GM21737 (cell line): ENCODE data around the gene CALD1.

Source experiments
- ATAC-seq: cut with Tn5 transposase; IDR thresholded peaks from one replicate; pipeline ENCODE4 v1.9.1; 2021; ENCODE audit warnings: mild to moderate bottlenecking, moderate library complexity; ENCODE audit not compliant: unreplicated experiment

CALD1 gene, protein sequence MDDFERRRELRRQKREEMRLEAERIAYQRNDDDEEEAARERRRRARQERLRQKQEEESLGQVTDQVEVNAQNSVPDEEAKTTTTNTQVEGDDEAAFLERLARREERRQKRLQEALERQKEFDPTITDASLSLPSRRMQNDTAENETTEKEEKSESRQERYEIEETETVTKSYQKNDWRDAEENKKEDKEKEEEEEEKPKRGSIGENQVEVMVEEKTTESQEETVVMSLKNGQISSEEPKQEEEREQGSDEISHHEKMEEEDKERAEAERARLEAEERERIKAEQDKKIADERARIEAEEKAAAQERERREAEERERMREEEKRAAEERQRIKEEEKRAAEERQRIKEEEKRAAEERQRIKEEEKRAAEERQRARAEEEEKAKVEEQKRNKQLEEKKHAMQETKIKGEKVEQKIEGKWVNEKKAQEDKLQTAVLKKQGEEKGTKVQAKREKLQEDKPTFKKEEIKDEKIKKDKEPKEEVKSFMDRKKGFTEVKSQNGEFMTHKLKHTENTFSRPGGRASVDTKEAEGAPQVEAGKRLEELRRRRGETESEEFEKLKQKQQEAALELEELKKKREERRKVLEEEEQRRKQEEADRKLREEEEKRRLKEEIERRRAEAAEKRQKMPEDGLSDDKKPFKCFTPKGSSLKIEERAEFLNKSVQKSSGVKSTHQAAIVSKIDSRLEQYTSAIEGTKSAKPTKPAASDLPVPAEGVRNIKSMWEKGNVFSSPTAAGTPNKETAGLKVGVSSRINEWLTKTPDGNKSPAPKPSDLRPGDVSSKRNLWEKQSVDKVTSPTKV

DNA sequence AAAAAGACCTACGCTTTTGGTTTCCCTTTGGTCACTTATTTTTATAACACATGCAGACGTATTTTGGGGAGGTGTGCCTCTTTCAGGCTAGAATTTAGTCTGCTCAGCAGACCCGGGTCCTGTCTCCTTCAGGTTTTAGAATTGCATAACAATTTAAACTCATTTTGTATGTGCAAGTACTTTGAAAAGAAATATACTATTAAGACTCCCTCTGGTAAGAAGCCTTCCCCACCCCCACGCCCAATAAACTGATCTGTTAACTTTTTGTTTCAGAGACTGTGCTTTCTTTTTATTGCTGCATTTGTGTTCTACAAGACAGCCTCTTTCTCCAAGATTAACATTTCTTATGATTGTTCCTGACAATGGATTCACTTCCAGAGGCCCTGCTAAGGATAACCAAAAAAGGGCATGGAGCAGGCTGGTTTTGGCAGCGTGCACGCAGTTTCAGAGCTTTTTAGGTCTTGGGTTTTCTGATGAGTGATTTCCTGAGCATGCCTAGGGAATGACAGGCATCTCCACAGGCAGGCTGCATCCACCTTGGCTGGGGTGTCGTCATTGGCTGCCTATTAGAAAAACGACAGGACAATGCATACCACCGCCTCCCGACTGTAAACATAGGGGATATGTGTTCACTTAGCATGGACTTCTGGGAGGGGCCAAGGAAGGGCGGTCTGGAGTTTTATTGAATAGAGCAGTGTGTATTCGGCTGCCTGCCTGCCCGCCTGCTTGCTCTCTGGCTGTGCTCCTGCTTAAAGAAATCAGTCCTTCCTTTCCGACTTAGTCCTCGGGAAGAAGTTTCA, at the start of gene CALD1:
TSS of gene CALD1 (plus strand) at position 694 of the 800 bp plus-strand sequence. CDS start 88,100 bp downstream, outside the sequence.
- no peak for ATAC-seq

DNA sequence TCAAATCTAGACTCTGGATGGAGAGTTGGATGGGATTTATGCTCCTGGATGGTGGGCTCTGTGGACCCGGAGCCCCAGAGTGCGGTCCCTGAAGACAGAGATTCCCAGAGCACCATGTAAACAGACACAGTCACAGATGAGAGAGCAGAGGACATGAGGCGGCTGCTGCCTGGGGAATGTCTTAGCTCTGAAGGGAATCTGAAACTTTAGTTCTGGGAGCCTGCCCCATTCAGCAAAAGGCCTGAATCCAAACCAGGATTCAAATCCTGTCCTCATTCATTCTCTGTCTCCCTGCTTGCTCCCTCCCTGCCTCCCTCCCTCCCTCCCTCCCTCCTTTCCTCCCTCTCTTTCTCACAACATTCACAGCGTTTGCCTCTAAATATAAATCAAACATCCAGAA, 49.5 kb upstream of the CALD1 start:
- ATAC-seq: no peak

DNA sequence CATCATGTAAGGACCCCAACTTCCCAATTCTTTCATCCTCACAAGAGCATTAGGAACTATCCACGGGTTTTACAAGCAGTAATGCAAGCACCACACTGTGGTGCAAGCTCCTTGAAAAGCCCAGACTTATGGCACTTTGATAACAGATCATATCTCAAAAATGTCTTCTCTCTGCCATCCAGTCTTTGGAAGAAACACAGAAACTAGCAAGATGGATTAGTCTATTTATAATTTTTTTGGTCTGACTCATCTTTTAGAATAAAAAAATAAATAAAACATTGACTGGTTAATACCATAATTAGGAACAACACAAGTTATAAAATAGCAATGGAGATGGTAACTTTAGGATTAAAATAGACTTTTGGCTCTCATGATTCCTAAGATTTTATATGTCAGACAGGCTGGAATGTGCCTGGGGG, 49.0 kb upstream of the CALD1 start:
- no peak for ATAC-seq

DNA sequence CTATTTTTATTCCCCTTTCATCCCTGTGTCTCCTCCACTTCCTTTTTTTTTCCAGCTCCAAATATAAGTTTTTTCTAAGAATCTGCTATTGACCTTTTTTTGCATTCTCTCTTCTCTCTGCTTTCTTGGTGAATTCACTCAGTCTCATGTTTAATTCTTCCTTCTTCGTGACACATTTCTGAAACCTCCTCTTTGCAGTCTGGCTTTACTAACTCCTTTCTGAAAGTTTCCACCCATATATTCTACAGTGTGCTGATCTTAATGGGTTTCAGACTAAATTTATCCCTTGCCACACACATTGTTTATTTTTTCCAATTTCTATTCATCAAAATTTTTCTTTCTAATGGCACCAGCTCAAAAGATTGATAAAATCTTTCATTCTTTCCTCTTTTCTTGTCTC, 47.8 kb upstream of the CALD1 start:
- no peak for ATAC-seq

DNA sequence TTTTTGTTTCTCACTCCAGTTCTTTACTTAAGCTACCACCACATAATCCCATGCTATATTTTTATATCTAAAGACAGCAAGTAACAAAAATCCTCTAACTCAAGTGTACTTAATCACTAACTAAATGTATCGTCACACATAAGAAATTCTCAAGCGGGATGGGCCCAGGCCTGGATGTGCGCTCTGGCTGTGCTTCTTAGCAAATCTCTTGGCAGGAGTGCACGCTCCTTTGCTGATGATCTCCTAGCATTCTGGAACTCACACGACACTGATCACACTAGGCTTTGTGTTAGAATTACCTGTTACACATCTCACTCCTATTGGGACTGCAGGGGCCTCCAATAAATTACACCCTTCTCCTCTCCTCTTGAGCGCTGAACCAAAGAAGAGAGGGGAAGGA, 46.7 kb upstream of the CALD1 start:
- ATAC-seq: no peak

DNA sequence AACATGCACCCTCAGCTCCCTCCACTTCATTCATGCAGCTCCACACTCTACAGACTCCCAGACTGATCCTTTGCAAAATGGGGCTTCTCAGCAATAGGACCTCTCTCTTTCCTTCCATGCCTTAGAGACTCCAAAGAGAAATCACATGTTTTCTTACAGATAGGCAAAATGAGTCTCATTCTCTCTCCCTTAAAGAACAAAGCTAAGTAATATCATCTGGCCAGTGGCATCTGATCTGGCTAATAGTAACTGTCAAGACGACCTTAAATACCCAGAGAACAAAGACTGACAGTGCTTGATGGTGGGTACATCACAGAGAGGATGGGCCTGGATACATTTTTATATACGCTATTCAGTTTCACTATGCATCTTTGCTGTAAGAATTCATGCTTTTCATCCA, 43.1 kb upstream of the CALD1 start:
- ATAC-seq: no peak

DNA sequence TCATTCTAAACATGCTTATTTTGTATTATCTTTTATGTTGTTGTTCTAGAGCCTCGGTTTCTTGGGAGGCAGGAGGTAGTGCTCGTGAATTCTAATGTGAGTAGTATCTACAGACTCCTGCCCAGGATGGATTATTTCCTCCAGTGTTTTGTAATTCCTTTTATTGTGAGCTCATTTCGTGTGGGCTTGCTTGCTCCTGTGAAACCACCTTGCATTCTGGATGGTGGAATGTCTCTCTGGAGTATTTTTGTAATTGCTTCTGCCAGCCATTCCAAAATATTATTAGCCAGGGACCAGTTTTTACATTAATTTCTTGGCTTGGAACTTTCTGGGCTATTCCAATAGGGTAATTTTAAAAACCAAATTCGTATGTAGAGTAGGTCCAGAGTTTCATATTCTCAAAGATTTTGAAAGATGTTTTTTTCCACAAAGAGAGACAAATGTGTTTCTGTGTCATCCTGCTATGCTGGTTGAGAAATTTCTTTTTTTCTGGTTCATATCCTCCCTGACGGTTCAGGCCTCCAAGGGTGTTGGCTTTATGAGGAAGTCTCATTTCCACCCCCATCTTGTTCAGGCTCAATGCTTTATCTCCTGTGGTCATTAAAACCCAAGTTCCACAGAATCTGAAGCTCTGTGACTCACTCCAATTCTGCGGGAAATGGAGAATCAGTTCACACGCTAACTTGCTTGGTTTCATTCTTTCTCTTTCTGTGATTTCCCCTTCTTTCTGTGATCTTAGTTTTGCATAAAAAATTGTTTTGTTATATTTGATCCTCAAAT, 41.7 kb upstream of the CALD1 start:
- ATAC-seq: no peak

DNA sequence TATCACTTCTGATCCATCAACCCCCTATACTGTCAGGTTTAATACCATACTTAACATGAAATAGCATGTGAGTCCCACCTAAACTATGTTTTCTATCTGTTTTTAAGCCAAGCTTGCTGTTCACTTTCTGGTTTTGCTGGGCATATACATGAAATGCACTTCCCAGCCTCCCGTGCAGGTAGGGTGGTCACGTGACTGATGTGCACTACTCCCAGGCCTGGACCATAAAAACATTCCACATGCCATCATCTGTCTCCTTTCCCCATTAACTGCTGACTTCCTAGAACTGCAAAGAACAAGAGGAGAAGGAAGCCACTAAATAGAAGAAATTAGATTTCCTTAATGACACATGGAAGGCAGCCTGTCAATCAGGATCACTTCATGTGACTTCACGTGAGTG, 40.1 kb upstream of the CALD1 start:
- no peak for ATAC-seq

DNA sequence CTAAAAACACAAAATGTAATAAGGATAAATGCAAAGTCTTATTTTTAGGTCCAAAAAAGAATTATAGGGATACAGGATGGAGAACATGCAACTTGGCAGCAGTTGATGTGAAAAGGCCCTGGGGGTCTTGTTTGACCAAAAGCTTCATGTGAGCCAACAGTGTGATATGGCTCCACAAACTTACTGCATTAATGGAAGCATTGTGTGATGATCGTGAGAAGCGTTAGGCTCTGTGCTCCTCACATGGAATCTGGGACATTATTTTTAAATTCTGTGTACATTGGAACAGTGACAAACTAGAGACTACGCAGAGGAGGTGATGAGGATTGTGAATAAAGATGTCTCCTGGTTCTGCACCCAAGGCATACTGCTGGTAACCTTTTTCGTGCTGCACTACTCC, 39.1 kb upstream of the CALD1 start:
- ATAC-seq: no peak

DNA sequence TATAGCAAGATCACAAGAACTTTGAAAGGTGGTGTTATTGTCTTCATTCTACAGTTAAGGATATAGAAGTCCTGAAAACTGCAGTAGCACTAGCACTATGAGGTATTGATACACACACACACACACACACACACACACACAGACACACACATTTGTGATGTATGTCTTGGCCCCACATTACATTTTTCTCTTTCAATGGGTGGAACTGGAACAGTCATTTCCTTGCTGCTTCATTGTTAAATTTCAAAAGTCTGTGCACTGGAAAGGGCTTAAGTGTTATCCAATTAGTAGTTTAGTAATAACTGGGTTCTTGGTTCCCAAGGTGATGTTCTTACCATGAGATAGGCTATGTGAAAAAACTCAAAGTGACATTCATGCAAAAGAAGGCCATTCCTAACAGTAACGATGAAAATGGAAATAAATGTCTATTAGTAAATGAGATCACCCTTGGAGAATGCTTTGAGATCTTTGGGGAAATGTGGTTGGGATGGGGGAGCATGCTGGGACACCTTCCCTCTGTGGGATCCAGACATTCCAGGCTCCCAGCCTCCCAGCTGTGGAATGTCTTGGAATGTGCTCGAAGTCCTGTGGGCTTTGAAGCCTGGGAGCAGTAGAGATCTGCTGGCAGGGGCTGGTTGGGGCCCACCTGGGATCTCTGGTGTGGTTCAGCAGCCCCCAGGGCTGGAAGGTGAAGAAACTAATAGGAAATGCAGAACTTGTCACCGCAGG, 37.4 kb upstream of the CALD1 start:
- no peak for ATAC-seq

DNA sequence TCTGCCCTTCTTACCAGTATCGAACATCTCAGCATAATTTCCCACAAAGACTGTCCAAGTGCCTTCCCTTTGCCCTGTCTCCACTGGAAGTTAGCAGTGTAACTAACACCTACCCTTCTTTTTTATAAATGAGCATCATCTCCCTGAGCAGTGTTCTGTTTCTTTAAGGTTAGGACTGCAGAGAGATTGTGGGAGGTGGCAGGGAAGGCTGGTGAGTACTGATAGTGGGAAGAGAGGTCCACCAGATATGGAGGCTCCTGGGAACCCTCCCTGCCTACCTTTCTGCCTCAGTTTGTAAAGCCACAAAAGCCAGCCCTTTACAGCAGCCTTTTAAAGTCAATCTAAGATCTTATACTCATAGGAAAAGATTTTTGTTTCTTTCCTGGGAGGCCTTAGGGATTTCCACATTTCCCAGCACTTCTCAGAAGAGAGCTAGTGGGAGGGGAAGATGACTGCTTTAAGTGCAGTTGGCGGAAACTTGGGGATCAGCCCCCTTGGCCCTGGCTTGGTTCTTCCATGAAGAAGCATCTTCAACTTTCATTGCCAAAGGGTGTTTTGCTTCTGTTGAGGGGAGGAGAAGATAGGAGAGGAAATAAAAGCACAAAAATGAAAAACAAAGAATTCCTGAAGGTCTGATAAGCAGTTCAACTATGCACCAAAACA, 36.6 kb upstream of the CALD1 start:
- ATAC-seq: no peak

DNA sequence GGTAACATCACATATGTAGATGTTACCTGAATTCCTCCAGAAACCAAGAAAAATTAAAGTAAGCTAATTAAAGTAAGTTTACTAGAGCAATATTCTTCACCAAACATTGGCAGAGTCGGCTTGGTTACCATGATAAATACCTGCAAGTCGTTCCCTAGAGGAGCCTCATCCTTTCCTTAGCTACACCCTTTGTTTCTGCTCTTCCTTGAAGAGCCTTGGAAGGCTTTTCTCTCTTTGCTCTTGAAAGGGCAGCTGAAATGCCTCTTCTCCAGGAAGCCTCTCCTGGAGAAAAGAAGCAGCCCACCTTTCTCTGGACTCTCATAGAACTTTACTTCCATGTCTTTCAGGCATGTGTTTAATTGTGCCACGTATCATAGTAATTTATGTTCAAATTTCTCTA, 34.9 kb upstream of the CALD1 start:
- no peak for ATAC-seq

DNA sequence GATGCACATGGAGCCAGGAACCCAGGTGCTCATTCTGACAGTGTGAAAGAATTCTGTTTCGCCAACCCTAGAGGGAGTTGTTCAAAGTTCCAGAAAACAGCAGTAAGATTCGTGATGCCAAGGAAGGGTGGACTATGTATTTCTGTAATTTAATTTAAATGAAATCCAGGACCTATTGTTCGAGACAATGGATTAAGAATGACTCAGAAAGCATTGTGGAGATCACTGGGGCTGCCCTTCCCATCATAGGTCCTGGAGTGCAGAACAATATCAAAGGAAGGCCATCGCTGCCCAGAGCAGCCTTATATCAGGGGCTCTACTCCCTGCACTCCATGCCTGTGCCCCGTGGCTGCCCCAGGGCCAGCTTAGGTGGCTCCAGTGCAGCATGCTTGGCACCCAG, 32.1 kb upstream of the CALD1 start:
- ATAC-seq: no peak

DNA sequence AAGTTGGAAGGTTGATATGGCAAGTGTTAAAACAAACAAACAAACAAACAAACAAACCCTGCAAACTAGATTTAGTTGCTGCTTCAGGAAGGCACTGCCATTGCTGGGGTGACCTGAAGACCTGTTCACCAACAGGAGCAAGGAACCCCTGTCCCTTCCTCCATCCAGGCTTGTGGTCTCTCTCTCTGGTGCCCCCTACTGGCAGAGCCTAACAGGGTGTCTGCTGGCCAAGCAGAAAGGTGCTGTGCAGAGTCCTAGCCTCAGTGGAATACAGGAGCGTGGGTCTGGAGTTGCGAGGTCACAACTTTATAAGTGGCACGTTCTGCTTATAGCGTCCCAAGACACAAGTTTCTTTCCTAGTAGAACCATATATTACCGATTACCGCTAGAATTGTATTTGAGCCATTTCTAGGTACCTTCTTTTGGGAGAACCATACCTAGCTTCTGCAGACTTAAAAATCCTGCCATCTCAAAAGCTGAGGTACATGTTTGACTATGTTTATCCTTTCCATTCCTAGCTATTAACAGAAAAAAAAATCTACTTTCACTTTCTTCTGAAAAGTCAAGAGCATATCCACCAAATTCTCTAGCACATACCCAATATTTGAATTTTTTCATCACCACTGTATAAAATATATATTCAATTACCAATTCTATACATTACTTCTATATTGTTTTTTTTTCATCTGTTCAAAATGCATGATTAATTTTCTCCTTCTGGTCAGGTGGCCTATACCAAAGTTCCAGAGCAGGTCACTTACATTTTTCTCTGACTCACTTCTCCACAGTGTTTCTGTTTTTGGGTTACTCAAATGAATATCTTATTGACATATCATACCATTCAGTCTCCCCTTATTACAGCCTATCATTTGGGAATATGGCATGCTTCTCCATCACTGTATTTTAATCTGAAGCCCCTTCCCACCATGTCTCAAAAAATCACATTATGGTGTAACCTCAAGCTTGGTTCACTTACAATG, 29.1 kb upstream of the CALD1 start:
- peak; percentile 67 for ATAC-seq

DNA sequence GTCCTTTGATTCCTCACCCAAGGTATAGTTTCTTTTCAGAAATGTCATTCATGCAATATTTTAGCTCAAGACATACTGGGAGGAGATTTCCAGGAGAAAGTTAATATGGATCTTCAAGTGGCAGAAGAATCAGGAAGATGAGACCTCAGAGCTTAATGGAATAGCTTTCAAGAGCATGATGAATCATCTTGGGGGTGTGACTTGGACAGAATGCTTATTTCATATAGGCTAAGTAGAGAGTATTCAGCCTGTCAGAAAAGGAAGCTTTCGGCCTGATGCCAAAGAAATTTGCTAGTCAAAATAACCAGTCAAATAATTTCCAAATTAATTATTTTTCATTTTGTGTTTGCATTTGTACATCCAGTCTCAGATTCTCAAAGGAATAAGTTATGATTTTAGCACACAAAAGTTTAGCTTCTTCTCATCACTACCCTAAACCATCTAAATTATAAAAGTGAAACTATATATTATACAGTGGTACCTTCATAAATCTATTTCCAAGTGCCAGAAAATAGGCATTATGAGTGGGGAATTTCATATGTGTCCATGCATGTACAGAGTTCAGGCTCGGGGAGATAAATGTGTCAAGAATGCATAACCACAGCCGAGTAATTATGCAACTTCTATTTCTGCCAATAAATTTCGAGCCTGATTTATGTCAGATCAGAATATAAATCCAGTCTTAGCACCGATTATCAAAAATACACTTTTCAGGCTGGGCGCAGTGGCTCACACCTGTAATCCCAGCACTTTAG, 27.3 kb upstream of the CALD1 start:
- ATAC-seq: no peak

DNA sequence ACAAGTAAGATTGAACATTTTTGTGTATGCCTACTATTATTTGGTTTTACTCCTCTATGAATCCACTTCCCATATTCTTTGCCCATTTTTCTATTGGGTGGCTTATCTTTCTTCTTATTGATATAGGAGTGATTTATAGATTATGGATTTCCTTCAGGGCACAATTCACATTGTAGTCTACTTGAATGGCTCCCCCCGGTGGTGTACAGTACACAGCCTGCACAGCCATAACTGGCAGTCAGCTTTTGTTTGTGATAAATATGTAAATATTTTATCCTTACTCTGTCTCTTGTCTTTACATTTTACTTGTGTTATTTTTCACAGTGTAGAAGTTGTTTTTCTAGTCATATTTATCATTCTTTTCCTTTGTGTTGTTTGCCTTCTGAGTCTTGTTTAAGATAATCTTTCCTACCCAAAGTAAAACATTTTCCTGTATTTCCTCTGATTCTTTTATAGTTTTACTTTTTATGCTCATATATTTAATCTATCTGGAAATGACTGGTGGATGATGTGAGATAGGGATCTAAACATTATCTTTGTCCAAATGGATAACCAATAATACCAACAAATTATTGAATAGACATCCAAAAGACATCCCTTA, 23.9 kb upstream of the CALD1 start:
- no peak for ATAC-seq

DNA sequence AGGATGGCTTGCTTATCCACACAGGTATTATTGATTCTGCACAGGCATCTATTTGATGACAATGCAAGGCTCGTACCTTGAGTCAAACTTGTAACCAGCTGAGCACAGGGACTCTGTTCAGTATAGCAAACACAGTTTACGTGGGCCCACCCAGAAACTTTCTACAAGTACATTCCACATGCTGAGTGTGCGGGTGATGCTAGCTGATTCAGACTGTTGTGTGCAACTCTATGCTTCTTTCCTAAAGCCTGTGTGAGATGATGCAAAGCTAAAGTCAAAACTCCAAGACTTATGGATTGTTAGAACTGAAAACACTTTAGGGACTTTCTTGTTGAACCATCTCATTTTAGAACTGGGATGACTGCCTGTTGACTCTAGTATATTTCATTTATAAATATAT, 21.5 kb upstream of the CALD1 start:
- no peak for ATAC-seq
